Kidney (tissue), 14 donors: ENCODE measurements around the gene LYRM1. TPM values are rescaled to one million over a fixed set of nuclear protein-coding genes. Genes with fewer than 3 reads are reported as not detected.
"Not testable (repeated sequence)": the region's sequence is repeated elsewhere in the genome, so short reads cannot be mapped to it uniquely, and the experiment has no call there.

Experiments
- DNase-seq, 5 donors: peaks; one replicate each; pipeline ENCODE4 v3.0.0-alpha.2; 2013 to 2020
- FAIRE-seq: peaks from 2 replicates; lab custom pipeline; 2012; peaks lifted over from hg19 to GRCh38; lab: Jason Lieb, UNC
- H3K27ac ChIP-seq, 2 donors: one replicate each; pipeline ENCODE4 v1.7.0; 2013; ENCODE audit warnings: low read depth in 2 of 2, low read length in 2 of 2, inconsistent platforms in 1 of 2
- H3K27me3 ChIP-seq: one replicate; pipeline ENCODE4 v1.7.1; 2013; ENCODE audit warnings: low read length, inconsistent platforms; ENCODE audit not compliant: control insufficient read depth, insufficient read depth
- H3K36me3 ChIP-seq, 3 donors: one replicate each; pipeline versions ENCODE4 v1.7.0 to v1.7.1; 2013; ENCODE audit warnings: low read length in 3 of 3, control low read depth in 1 of 3, inconsistent platforms in 1 of 3; ENCODE audit not compliant: insufficient read depth in 3 of 3, control insufficient read depth in 2 of 3
- H3K4me1 ChIP-seq, 3 donors: one replicate each; pipeline versions ENCODE4 v1.7.0 to v1.7.1; 2013; ENCODE audit warnings: low read length in 3 of 3, inconsistent platforms in 1 of 3, low read depth in 1 of 3; ENCODE audit not compliant: control insufficient read depth in 2 of 3, insufficient read depth in 2 of 3
- H3K4me3 ChIP-seq, 3 donors: one replicate each; pipeline versions ENCODE4 v1.7.0 to v1.8.1; 2013; ENCODE audit warnings: low read length in 3 of 3, control low read depth in 1 of 3, inconsistent platforms in 1 of 3
- H3K9ac ChIP-seq, 3 donors: one replicate each; pipeline versions ENCODE4 v1.7.0 to v1.7.1; 2013; ENCODE audit warnings: low read length in 3 of 3, control low read depth in 1 of 3, inconsistent platforms in 1 of 3
- H3K9me3 ChIP-seq, 3 donors: one replicate each; pipeline versions ENCODE4 v1.7.0 to v1.7.1; 2013; ENCODE audit warnings: low read length in 3 of 3, control low read depth in 1 of 3, inconsistent platforms in 1 of 3; ENCODE audit not compliant: control insufficient read depth in 2 of 3, insufficient read depth in 1 of 3
- intact Hi-C: fragments of 100-400 bp; cut with DNase I; formaldehyde crosslinking; loops from one replicate; pipeline ENCODE4 v1.11.1; 2022
- polyA plus RNA-seq: library from polyadenylated mRNA; stranded (reverse); fragments of 350-450 nt; fragmentation: Illumina TruSeq; extraction: RNeasy Lipid Tissue Mini Kit (QIAGEN cat#74804); gene quantifications from one replicate; pipeline ENCODE4 v1.2.3, GENCODE V29; 2014; ENCODE audit warnings: low read depth, low replicate concordance; ENCODE audit not compliant: insufficient read depth
- total RNA-seq: library from RNA; stranded (reverse); fragmentation: NEBNext Ultra II Directional; extraction: Animal tissue kit (Norgen Biotek cat#: 25700); gene quantifications from one replicate; pipeline ENCODE4 v1.2.1, GENCODE V29; 2021
- TF ChIP-seq, protein P1 (sequence below): IDR thresholded peaks from 3 replicates; pipeline ENCODE4 v1.5.1; 2012; ENCODE audit warnings: mild to moderate bottlenecking, moderate library complexity, borderline replicate concordance; ENCODE audit not compliant: insufficient read depth; ENCODE audit errors: extremely low read depth
- donor health status: control.
- donor health status: control.
- donor health status: control.
- donor health status: control.
- donor health status: control.
- donor health status: DM: yes; HTN: yes; CAD: no.
- donor health status: Normal renal cell carcinoma (clear cell type).

Gene LYRM1
- total and polyA plus RNA-seq, 2 donors from 2014 or later, result 31.7 to 61.5 TPM

DNA sequence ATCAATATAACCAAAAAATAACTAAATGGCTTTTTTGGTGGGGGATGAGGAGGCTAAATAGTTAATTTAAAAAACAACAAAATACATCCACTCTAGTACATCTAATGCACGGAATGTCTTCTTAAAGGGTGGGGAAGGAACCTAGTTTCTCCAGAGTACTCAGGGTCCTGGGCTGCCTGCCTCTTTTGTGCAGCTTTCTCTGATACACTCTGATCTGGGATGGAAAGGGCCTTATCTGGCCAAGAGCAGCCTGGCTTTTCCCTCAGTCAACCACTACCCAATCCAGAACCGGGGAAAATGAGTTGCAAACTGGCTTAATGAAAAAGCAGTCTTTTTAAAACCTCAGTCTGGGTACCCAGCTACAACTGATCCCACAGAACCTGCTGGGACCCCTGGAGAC, 43.3 kb upstream of the LYRM1 start:
- Histone ChIP-seq H3K36me3 (peaks cover 0 to 12% (median 6%) of the 10 kb centered on the region in 3 donors), H3K9ac (no peak overlapping the region), H3K27ac (no peak overlapping the region), H3K27me3 (no peaks in the 10 kb centered on the region), H3K4me3 (no peak overlapping the region), H3K4me1 (peaks cover 0 to 7% (median 0%) of the 10 kb centered on the region in 3 donors), H3K9me3 (no peaks in the 10 kb centered on the region)
- intact Hi-C loops, result no loop called here
- DNase-seq (no peak), FAIRE-seq (no peak)
- TF ChIP-seq, protein P1, sequence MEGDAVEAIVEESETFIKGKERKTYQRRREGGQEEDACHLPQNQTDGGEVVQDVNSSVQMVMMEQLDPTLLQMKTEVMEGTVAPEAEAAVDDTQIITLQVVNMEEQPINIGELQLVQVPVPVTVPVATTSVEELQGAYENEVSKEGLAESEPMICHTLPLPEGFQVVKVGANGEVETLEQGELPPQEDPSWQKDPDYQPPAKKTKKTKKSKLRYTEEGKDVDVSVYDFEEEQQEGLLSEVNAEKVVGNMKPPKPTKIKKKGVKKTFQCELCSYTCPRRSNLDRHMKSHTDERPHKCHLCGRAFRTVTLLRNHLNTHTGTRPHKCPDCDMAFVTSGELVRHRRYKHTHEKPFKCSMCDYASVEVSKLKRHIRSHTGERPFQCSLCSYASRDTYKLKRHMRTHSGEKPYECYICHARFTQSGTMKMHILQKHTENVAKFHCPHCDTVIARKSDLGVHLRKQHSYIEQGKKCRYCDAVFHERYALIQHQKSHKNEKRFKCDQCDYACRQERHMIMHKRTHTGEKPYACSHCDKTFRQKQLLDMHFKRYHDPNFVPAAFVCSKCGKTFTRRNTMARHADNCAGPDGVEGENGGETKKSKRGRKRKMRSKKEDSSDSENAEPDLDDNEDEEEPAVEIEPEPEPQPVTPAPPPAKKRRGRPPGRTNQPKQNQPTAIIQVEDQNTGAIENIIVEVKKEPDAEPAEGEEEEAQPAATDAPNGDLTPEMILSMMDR, result no peak

DNA sequence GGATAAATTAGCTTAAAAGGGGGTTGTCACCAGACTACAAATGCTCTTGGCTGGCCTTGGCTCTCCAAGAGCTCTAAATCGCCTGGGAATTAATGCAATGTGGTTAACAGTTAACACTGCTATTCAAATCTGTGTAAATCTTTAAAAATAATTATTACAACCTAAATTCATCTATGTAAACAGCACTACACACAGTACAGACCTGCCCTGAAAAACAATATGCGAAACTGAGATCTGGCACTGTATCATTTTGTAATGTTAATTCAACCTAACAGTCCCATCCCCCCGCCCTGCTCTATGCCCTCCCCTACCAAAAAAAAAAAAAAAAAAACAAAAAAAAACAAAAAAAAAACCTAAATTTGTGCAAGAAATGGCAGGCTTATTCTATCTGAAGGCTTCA, 41.3 kb upstream of the LYRM1 start:
- no peaks in the 10 kb centered on the region for H3K9me3 ChIP-seq
- TF ChIP-seq, protein P1, result no peak
- FAIRE-seq (no peak), DNase-seq (no peak)
- H3K9ac ChIP-seq, result no peak overlapping the region
- H3K4me3 ChIP-seq, result no peak overlapping the region
- H3K27ac ChIP-seq, result no peak overlapping the region
- H3K4me1 ChIP-seq, result peaks cover 0 to 7% (median 0%) of the 10 kb centered on the region in 3 donors
- intact Hi-C loops, result no loop called here
- H3K36me3 ChIP-seq, result peaks cover 0 to 13% (median 6%) of the 10 kb centered on the region in 3 donors
- H3K27me3 ChIP-seq, result no peaks in the 10 kb centered on the region

DNA sequence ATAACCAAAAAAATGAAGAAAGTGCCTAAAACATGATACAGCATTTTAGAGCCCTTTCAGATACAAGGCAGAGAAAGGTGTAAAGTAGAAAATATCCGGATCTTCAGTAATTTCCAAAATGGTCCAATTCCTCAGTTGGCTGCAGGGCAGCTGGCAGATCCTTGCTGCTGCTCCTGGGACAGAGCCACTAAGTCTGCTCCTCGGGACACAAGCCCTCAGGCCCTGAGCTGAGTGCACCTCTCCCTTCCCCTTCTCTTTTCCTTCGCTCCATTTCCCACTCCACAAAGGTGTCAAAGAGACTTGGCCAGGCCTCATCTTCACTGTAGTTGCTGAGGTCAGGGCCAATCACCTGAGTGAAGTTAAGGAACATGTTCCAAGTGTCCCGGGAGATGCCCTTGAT, 40.9 kb upstream of the LYRM1 start:
- Histone ChIP-seq H3K4me3 (no peak overlapping the region), H3K9ac (no peak overlapping the region), H3K36me3 (peaks cover 0 to 13% (median 6%) of the 10 kb centered on the region in 3 donors), H3K27me3 (no peaks in the 10 kb centered on the region), H3K27ac (no peak overlapping the region), H3K9me3 (no peaks in the 10 kb centered on the region), H3K4me1 (peaks cover 0 to 7% (median 0%) of the 10 kb centered on the region in 3 donors)
- TF ChIP-seq, protein P1, result no peak
- DNase-seq, result no peak
- no peak for FAIRE-seq
- intact Hi-C loops, result no loop called here

DNA sequence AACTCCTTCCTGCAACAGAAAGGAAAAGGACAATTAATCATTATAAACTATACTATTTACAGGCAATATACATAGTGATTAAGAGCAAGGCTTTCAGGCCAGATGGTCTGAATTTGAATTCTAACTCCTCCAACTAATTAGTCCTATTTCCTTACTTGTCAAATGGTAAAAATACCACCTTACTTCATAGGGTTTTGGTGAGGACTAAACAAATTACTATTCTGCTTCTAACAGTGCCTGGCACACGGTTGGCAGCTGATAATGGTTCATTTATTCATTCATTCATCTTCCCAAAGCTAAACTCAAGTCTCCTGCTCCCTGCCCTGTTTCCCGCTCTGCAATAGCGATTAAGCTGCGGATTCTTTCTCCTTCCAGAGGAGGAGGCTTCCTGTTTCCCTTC, 40.2 kb upstream of the LYRM1 start:
- Histone ChIP-seq H3K4me1 (peaks cover 0 to 7% (median 0%) of the 10 kb centered on the region in 3 donors), H3K9me3 (no peaks in the 10 kb centered on the region), H3K36me3 (peaks cover 0 to 11% (median 6%) of the 10 kb centered on the region in 3 donors), H3K27me3 (no peaks in the 10 kb centered on the region), H3K27ac (no peak overlapping the region), H3K9ac (no peak overlapping the region), H3K4me3 (no peak overlapping the region)
- FAIRE-seq (no peak), DNase-seq (no peak)
- TF ChIP-seq, protein P1, result no peak
- intact Hi-C loops, result no loop called here

DNA sequence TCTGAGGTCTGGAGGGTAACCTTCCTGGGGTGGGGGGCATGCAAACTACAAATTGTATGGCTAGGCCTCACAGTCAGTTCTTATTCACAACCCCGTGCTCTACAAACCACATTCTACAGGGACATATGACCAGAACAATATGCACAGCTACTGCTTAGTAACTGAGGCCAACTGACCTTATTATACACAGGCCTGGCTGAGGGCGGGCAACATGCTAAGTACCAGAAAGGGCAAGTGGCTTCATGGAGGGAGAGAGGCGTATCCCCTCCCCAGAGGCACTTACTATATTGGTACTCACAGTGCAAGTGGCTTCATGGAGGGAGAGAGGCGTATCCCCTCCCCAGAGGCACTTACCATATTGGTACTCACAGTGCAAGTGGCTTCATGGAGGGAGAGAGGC, 39.6 kb upstream of the LYRM1 start:
- H3K9me3 ChIP-seq, H3K27me3 ChIP-seq, DNase-seq, H3K9ac ChIP-seq, H3K27ac ChIP-seq, H3K36me3 ChIP-seq, H3K4me3 ChIP-seq, FAIRE-seq, intact Hi-C loops, H3K4me1 ChIP-seq: not testable (repeated sequence)
